AG04450 (cell line): ENCODE data around the gene APOBEC2. TPM values are rescaled to one million over a fixed set of nuclear protein-coding genes. Genes with fewer than 3 reads are reported as not detected.

Source experiments
- CTCF ChIA-PET: fragments of 300-600, 350-600 bp; formaldehyde crosslinking; extraction: SDS; loops from one replicate; lab custom pipeline; 2022; ENCODE audit warnings: antibody characterized with exemption, inconsistent platforms; lab: Charles Lee
- POLR2A ChIA-PET: fragments of 350-600 bp; formaldehyde crosslinking; extraction: SDS; loops from one replicate; lab custom pipeline; 2021; ENCODE audit warnings: antibody characterized with exemption, inconsistent platforms; lab: Yijun Ruan, JAX
- DNase-seq: peaks from one replicate; pipeline ENCODE4 v3.0.0-alpha.2; 2011; ENCODE audit warnings: low read depth, low spot score
- H3K27ac ChIP-seq: one replicate; pipeline ENCODE4 v1.5.1; 2012; ENCODE audit warnings: low read depth, low read length, control low read depth
- H3K27me3 ChIP-seq: one replicate; pipeline ENCODE4 v1.6.0; 2012; ENCODE audit warnings: low read length; ENCODE audit not compliant: control insufficient read depth, insufficient read depth
- H3K4me3 ChIP-seq: 2 replicates; pipeline ENCODE4 v1.5.1; 2011; ENCODE audit warnings: mild to moderate bottlenecking, low read depth, low read length, control low read depth
- H3K9me3 ChIP-seq: 2 replicates; pipeline ENCODE4 v1.5.1; 2012; ENCODE audit warnings: low read length; ENCODE audit not compliant: control insufficient read depth, insufficient read depth
- CTCF ChIP-seq: IDR thresholded peaks from 2 replicates; pipeline ENCODE4 v1.5.1; 2011; ENCODE audit warnings: low read depth, low read length, control low read depth, inconsistent platforms
- polyA plus RNA-seq: library from polyadenylated mRNA; depleted of rRNA; stranded (reverse); fragments of >200 nt; gene quantifications from 2 replicates; pipeline ENCODE4 v1.2.3, GENCODE V29; 2011

APOBEC2 gene
- polyA plus RNA-seq, 1 experiment = not detected

GRCh38 chr6:41097467-41098090 is 44.6 kb downstream of the APOBEC2 start:
- no peak for DNase-seq
- H3K9me3 ChIP-seq = peaks cover 5% of the 10 kb centered on the region; the same call in 1 of the 2 replicates
- CTCF ChIA-PET = no interaction called here
- POLR2A ChIA-PET = no interaction called here
- TF ChIP-seq CTCF = peak; percentile 25
- H3K4me3 ChIP-seq = no peak overlapping the region
- peak overlapping the region; percentile 40 for H3K27ac ChIP-seq
- H3K27me3 ChIP-seq = no peaks in the 10 kb centered on the region

GRCh38 chr6:41098366-41098765 is 45.4 kb downstream of the APOBEC2 start:
- Histone ChIP-seq H3K9me3 (peaks cover 5% of the 10 kb centered on the region; the same call in 1 of the 2 replicates), H3K27me3 (no peaks in the 10 kb centered on the region), H3K4me3 (no peak overlapping the region), H3K27ac (no peak overlapping the region)
- TF ChIP-seq CTCF = no peak
- DNase-seq = no peak
- CTCF ChIA-PET = interaction anchor here (1.0 kb wide), 2 partner anchors 24 to 84 kb away, joined by 3 read pairs; no protein-coding TSS in a partner anchor
- POLR2A ChIA-PET = no interaction called here

GRCh38 chr6:41100871-41101287 is 47.9 kb downstream of the APOBEC2 start:
- Histone ChIP-seq H3K4me3 (no peak overlapping the region), H3K27me3 (no peaks in the 10 kb centered on the region), H3K9me3 (peaks cover 5% of the 10 kb centered on the region; the same call in 1 of the 2 replicates), H3K27ac (no peak overlapping the region)
- CTCF ChIA-PET = interaction anchor here (1.2 to 3.6 kb wide), 2 partner anchors 9 to 219 kb away, joined by 4 to 18 read pairs; no protein-coding TSS in a partner anchor
- TF ChIP-seq CTCF = no peak
- no peak for DNase-seq
- POLR2A ChIA-PET = no interaction called here

- no peak for DNase-seq
- H3K4me3 ChIP-seq = no peak overlapping the region
- peaks cover 5% of the 10 kb centered on the region; the same call in 1 of the 2 replicates for H3K9me3 ChIP-seq
- no peak for TF ChIP-seq CTCF
- no peak overlapping the region for H3K27ac ChIP-seq
- POLR2A ChIA-PET = no interaction called here
- H3K27me3 ChIP-seq = no peaks in the 10 kb centered on the region
- CTCF ChIA-PET = interaction anchor here (0.6 to 3.6 kb wide), 4 partner anchors 10 to 79 kb away, joined by 3 to 18 read pairs (median 9); no protein-coding TSS in a partner anchor
Measured at GRCh38 chr6:41103847-41104246, 50.8 kb downstream of the APOBEC2 start.

GRCh38 chr6:41111017-41111416 is 58.0 kb downstream of the APOBEC2 start:
- H3K9me3 ChIP-seq = no peaks in the 10 kb centered on the region
- no peak for TF ChIP-seq CTCF
- ChIA-PET POLR2A (no interaction called here), CTCF (no interaction called here)
- no peak overlapping the region for H3K4me3 ChIP-seq
- no peaks in the 10 kb centered on the region for H3K27me3 ChIP-seq
- H3K27ac ChIP-seq = no peak overlapping the region
- no peak for DNase-seq
